Endothelial cell of umbilical vein (primary cell): ENCODE measurements around the gene GRM4. TPM values are rescaled to one million over a fixed set of nuclear protein-coding genes. Genes with fewer than 3 reads are reported as not detected.

Experiments
- BruUV-seq: library from RNA; stranded (reverse); fragments of 400-500 nt; replicated peaks from 2 replicates; lab custom pipeline; 2021; lab: Mats Ljungman, UMichigan
- CTCF ChIA-PET: fragments of 300-600, 350-600 bp; sonication (Branson Sonifier 250); formaldehyde crosslinking; loops from one replicate; lab custom pipeline; 2021; ENCODE audit warnings: antibody characterized with exemption, inconsistent platforms; lab: Charles Lee
- POLR2A ChIA-PET: fragments of 300-600, 350-600 bp; sonication (Branson Sonifier 250); formaldehyde crosslinking; loops from one replicate; lab custom pipeline; 2021; ENCODE audit warnings: antibody characterized with exemption, inconsistent platforms; lab: Charles Lee
- DNase-seq: peaks from one replicate; pipeline ENCODE4 v3.0.0-alpha.2; 2011; ENCODE audit warnings: low read depth, low spot score
- FAIRE-seq: peaks from 2 replicates; lab custom pipeline; 2011; peaks lifted over from hg19 to GRCh38; lab: Jason Lieb, UNC
- H2AFZ ChIP-seq: 2 replicates; pipeline ENCODE4 v1.6.0; 2012; ENCODE audit warnings: low read depth, low read length, control low read depth, inconsistent platforms
- H3K27ac ChIP-seq: 2 replicates; pipeline ENCODE4 v1.5.1; 2011; ENCODE audit warnings: low read depth, mild to moderate bottlenecking, control low read depth, low read length, moderate library complexity; ENCODE audit not compliant: insufficient read depth
- H3K27me3 ChIP-seq, 2 experiments: 2 replicates each; pipeline versions ENCODE4 v1.6.0 to v1.6.1; 2011; ENCODE audit warnings: low read length in 2 of 2, mixed read lengths in 1 of 2; ENCODE audit not compliant: control insufficient read depth in 2 of 2, insufficient read depth in 2 of 2
- H3K36me3 ChIP-seq, 2 experiments: 2 replicates in 1 of 2; 3 replicates in 1 of 2; pipeline ENCODE4 v1.5.1; 2011; ENCODE audit warnings: low read length in 2 of 2, mild to moderate bottlenecking in 1 of 2, moderate library complexity in 1 of 2; ENCODE audit not compliant: control insufficient read depth in 2 of 2, insufficient read depth in 2 of 2; ENCODE audit errors: extremely low read depth in 1 of 2
- H3K4me1 ChIP-seq: 3 replicates; pipeline ENCODE4 v1.5.1; 2011; ENCODE audit warnings: mild to moderate bottlenecking, low read length; ENCODE audit not compliant: control insufficient read depth, insufficient read depth; ENCODE audit errors: extremely low read depth
- H3K4me2 ChIP-seq: 2 replicates; pipeline ENCODE4 v1.6.1; 2011; ENCODE audit warnings: low read length, control low read depth, mixed read lengths; ENCODE audit not compliant: insufficient read depth
- H3K4me3 ChIP-seq, 3 experiments: fragments of 200-600 bp in 1 of 3; sonication (generic), shearing (Covaris generic) in 1 of 3; replicated peaks in 1 of 3; 2 replicates each; pipeline ENCODE4 v1.5.1; 2011 to 2016; ENCODE audit warnings: control low read depth in 3 of 3, low read length in 3 of 3, mild to moderate bottlenecking in 2 of 3, inconsistent platforms in 1 of 3, low read depth in 1 of 3, moderate library complexity in 1 of 3; ENCODE audit not compliant: insufficient read depth in 1 of 3
- H3K79me2 ChIP-seq: 2 replicates; pipeline ENCODE4 v1.6.0; 2012; ENCODE audit warnings: low read length, inconsistent platforms; ENCODE audit not compliant: control insufficient read depth, insufficient read depth
- H3K9ac ChIP-seq: replicated peaks from 2 replicates; pipeline ENCODE3; 2011; ENCODE audit warnings: low read length, control low read depth; ENCODE audit not compliant: insufficient read depth; ENCODE audit errors: extremely low read depth
- H3K9me1 ChIP-seq: replicated peaks from 3 replicates; pipeline ENCODE4 v1.6.0; 2011; ENCODE audit warnings: mild to moderate bottlenecking, low read length; ENCODE audit not compliant: control insufficient read depth, insufficient read depth; ENCODE audit errors: extremely low read depth
- H3K9me3 ChIP-seq: replicated peaks from 2 replicates; pipeline ENCODE4 v1.5.1; 2012; ENCODE audit warnings: low read length, inconsistent platforms; ENCODE audit not compliant: control insufficient read depth, insufficient read depth
- H4K20me1 ChIP-seq: replicated peaks from 2 replicates; pipeline ENCODE3; 2011; ENCODE audit warnings: mild to moderate bottlenecking, low read length; ENCODE audit not compliant: control insufficient read depth, insufficient read depth; ENCODE audit errors: extremely low read depth
- EZH2 ChIP-seq: IDR thresholded peaks from 2 replicates; pipeline ENCODE4 v1.6.1; 2012; ENCODE audit warnings: borderline replicate concordance, low read depth, mild to moderate bottlenecking, moderate library complexity, low read length, inconsistent platforms; ENCODE audit not compliant: severe bottlenecking
- FOS ChIP-seq: IDR thresholded peaks from 2 replicates; pipeline ENCODE4 v1.6.1; 2011; ENCODE audit warnings: mild to moderate bottlenecking, low read length, moderate library complexity, borderline replicate concordance; ENCODE audit not compliant: insufficient read depth
- GATA2 ChIP-seq: IDR thresholded peaks from 2 replicates; pipeline ENCODE4 v1.7.0; 2011; ENCODE audit warnings: low read depth, mild to moderate bottlenecking, moderate library complexity, mixed read lengths, low read length; ENCODE audit not compliant: insufficient read length, insufficient read depth
- JUN ChIP-seq: IDR thresholded peaks from 2 replicates; pipeline ENCODE4 v1.6.1; 2011; ENCODE audit warnings: borderline replicate concordance, low read depth; ENCODE audit not compliant: insufficient read length, insufficient read depth
- MYC ChIP-seq: IDR thresholded peaks from one replicate; pipeline ENCODE4 v1.6.1; 2011; ENCODE audit warnings: mild to moderate bottlenecking, low read depth, low read length
- POLR2A ChIP-seq: IDR thresholded peaks from 2 replicates; pipeline ENCODE4 v1.6.1; 2012; ENCODE audit warnings: low read depth, mild to moderate bottlenecking, control low read depth, low read length
- POLR2AphosphoS5 ChIP-seq: IDR thresholded peaks from 2 replicates; pipeline ENCODE4 v1.6.1; 2012; ENCODE audit warnings: low read depth, mild to moderate bottlenecking, control low read depth, low read length, moderate library complexity; ENCODE audit not compliant: insufficient read depth
- dilution Hi-C: fragments of 300-500 bp; cut with MboI; formaldehyde crosslinking; loops from one replicate; pipeline ENCODE4 v1.15.0; 2019; ENCODE audit warnings: low sequenced_read_pairs; ENCODE audit not compliant: extremely low pct_ligation_motif_present
- intact Hi-C: fragments of 100-400 bp; cut with micrococcal nuclease; formaldehyde crosslinking; loops from one replicate; pipeline ENCODE4 v1.10.0; 2022
- polyA plus RNA-seq, 4 experiments: library from polyadenylated mRNA; depleted of rRNA in 3 of 4; stranded (reverse) in 3 of 4; unstranded in 1 of 4; fragments of >200 nt; gene quantifications; 2 replicates each; pipeline versions ENCODE4 v1.2.1 to v1.2.3, GENCODE V29; 2011 to 2012; ENCODE audit warnings: missing spikeins in 1 of 4
- total RNA-seq: library from RNA; stranded (reverse); gene quantifications from 2 replicates; pipeline ENCODE4 v1.2.3, GENCODE V29; 2021
- TF ChIP-seq, protein P1 (sequence below), 2 donors: IDR thresholded peaks; 1 replicate in 1 of 2; 2 replicates in 1 of 2; pipeline ENCODE4 v1.5.1; 2011; ENCODE audit warnings: low read length in 2 of 2, mild to moderate bottlenecking in 2 of 2, moderate library complexity in 2 of 2, control low read depth in 1 of 2, inconsistent platforms in 1 of 2, low read depth in 1 of 2; ENCODE audit not compliant: insufficient read depth in 1 of 2; ENCODE audit errors: extremely low read depth in 1 of 2
- TF ChIP-seq, protein P2 (sequence below): IDR thresholded peaks from 2 replicates; pipeline ENCODE4 v1.6.1; 2011; ENCODE audit not compliant: insufficient read depth, insufficient read length

GRM4 gene
- total and polyA plus RNA-seq, 2 donors (not counting 3 experiments of a cell fraction or from before 2014, with no cell fraction given), result 0.03 TPM; not detected in 1

DNA sequence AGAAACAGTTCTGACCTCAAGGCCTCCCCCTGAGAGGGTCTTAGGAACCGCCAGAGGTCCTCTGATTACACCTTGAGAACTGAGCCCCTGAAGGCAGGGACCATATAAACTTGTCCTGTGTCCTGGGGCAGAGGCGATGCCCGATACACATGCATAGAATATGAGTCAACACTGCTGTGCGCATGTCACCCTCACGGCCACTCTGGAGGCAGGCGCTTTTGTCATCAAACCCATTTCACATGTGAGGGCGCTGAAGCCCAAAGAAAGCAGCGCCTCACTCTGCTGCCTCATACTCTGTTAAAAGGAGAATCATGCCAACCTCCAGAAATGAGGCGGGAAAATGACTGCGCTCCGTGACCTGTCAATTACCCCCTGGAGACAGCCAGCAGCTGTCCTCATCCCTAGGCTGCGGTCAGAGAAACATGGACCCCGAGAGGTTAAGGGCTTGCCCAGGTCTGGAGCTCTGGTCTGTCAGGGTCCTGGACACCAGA is 158.3 kb downstream of the GRM4 start:
- Histone ChIP-seq H3K9me3 (no peaks in the 10 kb centered on the region), H3K4me2 (no peak overlapping the region), H3K27ac (no peak overlapping the region), H3K27me3 (peaks cover 0 to 4% of the 10 kb centered on the region in 2 experiments), H4K20me1 (no peaks in the 10 kb centered on the region), H3K4me1 (no peaks in the 10 kb centered on the region), H3K79me2 (no peaks in the 10 kb centered on the region), H3K4me3 (no peak overlapping the region), H3K9me1 (no peaks in the 10 kb centered on the region), H3K9ac (no peak overlapping the region), H2AFZ (no peak overlapping the region), H3K36me3 (no peaks in the 10 kb centered on the region)
- intact Hi-C loops (no loop called here), dilution Hi-C loops (no loop called here)
- FAIRE-seq (no peak), DNase-seq (no peak)
- CTCF ChIA-PET, result interaction anchor here (0.8 kb wide), 1 partner anchor 68 kb away, joined by 4 read pairs; no protein-coding TSS in a partner anchor
- no TSS peak for BruUV-seq
- POLR2A ChIA-PET, result no interaction called here
- TF ChIP-seq MYC (no peak), EZH2 (no peak), FOS (no peak), POLR2AphosphoS5 (no peak)
- TF ChIP-seq, protein P1, sequence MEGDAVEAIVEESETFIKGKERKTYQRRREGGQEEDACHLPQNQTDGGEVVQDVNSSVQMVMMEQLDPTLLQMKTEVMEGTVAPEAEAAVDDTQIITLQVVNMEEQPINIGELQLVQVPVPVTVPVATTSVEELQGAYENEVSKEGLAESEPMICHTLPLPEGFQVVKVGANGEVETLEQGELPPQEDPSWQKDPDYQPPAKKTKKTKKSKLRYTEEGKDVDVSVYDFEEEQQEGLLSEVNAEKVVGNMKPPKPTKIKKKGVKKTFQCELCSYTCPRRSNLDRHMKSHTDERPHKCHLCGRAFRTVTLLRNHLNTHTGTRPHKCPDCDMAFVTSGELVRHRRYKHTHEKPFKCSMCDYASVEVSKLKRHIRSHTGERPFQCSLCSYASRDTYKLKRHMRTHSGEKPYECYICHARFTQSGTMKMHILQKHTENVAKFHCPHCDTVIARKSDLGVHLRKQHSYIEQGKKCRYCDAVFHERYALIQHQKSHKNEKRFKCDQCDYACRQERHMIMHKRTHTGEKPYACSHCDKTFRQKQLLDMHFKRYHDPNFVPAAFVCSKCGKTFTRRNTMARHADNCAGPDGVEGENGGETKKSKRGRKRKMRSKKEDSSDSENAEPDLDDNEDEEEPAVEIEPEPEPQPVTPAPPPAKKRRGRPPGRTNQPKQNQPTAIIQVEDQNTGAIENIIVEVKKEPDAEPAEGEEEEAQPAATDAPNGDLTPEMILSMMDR (IDR thresholded peaks at IDR 0.05; ENCODE audit: extremely low read depth in 1 of 2, insufficient read depth in 1 of 2, low read depth in 1 of 2, low read length in 2 of 2), result no peak

DNA sequence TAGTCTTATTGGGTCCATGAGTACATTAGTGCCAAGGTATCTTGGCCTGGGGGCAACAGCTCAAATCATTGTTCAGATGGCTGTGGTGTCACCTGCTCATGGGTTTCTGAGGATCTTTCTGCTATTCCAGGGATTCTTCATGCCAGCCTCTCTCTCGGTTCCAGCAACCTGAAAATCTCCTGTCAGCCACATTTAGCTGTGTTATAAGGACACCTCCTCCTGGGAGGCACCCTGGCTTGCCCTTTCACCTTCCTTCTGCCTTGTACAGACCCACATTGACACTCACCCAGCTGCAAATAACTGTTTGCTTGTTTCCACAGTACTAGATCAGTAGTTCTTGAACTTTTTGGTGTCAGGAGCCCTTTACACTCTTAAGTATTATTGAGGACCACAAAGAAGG is 159.9 kb downstream of the GRM4 start:
- intact Hi-C loops, result no loop called here
- FAIRE-seq, result no peak

More for the DNA sequence above, 159.9 kb downstream of the GRM4 start:
- Histone ChIP-seq H3K9me3 (no peaks in the 10 kb centered on the region), H3K4me2 (no peak overlapping the region), H3K27ac (no peak overlapping the region), H2AFZ (no peak overlapping the region), H3K4me3 (no peak overlapping the region), H3K4me1 (no peaks in the 10 kb centered on the region), H3K79me2 (no peaks in the 10 kb centered on the region), H4K20me1 (no peaks in the 10 kb centered on the region), H3K9me1 (no peaks in the 10 kb centered on the region), H3K27me3 (peaks cover 0 to 4% of the 10 kb centered on the region in 2 experiments), H3K9ac (no peak overlapping the region), H3K36me3 (no peaks in the 10 kb centered on the region)
- no peak for DNase-seq
- TF ChIP-seq POLR2AphosphoS5 (no peak), GATA2 (no peak), EZH2 (no peak), POLR2A (no peak), JUN (no peak), MYC (no peak), FOS (no peak)
- TF ChIP-seq, protein P2, sequence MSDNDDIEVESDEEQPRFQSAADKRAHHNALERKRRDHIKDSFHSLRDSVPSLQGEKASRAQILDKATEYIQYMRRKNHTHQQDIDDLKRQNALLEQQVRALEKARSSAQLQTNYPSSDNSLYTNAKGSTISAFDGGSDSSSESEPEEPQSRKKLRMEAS, result no peak
- TF ChIP-seq, protein P1 (IDR thresholded peaks at IDR 0.05; ENCODE audit: extremely low read depth in 1 of 2, insufficient read depth in 1 of 2, low read depth in 1 of 2, low read length in 2 of 2), result no peak
- CTCF ChIA-PET, result no interaction called here
- dilution Hi-C loops, result no loop called here
- BruUV-seq, result no TSS peak
- POLR2A ChIA-PET, result no interaction called here
